Transverse colon (tissue), 4 donors: ENCODE measurements around the gene OS9. TPM values are rescaled to one million over a fixed set of nuclear protein-coding genes. Genes with fewer than 3 reads are reported as not detected.

Experiments used
- DNase-seq: peaks from one replicate; pipeline ENCODE4 v3.0.0-alpha.2; 2019
- H3K27ac ChIP-seq, 4 donors: fragments of 200-600 bp; sonication (generic); 2 replicates each; pipeline ENCODE4 v1.5.1; 2016 to 2018; ENCODE audit warnings: inconsistent platforms in 4 of 4
- H3K27me3 ChIP-seq: fragments of 200-600 bp; sonication (generic); 2 replicates; pipeline ENCODE4 v1.5.1; 2017; ENCODE audit warnings: inconsistent platforms
- H3K36me3 ChIP-seq, 4 donors: fragments of 200-600 bp; sonication (generic); 2 replicates each; pipeline ENCODE4 v1.5.1; 2017 to 2019; ENCODE audit warnings: inconsistent platforms in 4 of 4
- H3K4me1 ChIP-seq, 4 donors: fragments of 200-600 bp; sonication (generic); 2 replicates each; pipeline ENCODE4 v1.5.1; 2017 to 2020; ENCODE audit warnings: inconsistent platforms in 4 of 4
- H3K4me3 ChIP-seq, 4 donors: fragments of 200-600 bp; sonication (generic); 1 replicate in 1 of 4; 2 replicates in 3 of 4; pipeline versions ENCODE4 v1.5.1 to v1.6.1; 2017 to 2019; ENCODE audit warnings: inconsistent platforms in 4 of 4
- H3K9me3 ChIP-seq, 2 donors: fragments of 200-600 bp; sonication (generic); 2 replicates each; pipeline ENCODE4 v1.5.1; 2017 to 2019; ENCODE audit warnings: inconsistent platforms in 2 of 2
- CTCF ChIP-seq, 5 experiments: fragments of 200-600 bp in 3 of 5; fragments of 450-650 bp in 2 of 5; sonication (generic) in 3 of 5; IDR thresholded peaks; 1 replicate in 2 of 5; 2 replicates in 3 of 5; pipeline ENCODE4 v1.5.1; 2016 to 2017; ENCODE audit warnings: antibody characterized with exemption in 5 of 5, inconsistent platforms in 3 of 5, mild to moderate bottlenecking in 2 of 5, moderate library complexity in 1 of 5
- EP300 ChIP-seq: sonication (generic); formaldehyde crosslinking; IDR thresholded peaks from one replicate; pipeline ENCODE4 v1.6.1; 2017; ENCODE audit warnings: antibody characterized with exemption, low read depth
- POLR2A ChIP-seq: fragments of 450-650 bp; IDR thresholded peaks from one replicate; pipeline ENCODE4 v1.6.1; 2016; ENCODE audit warnings: antibody characterized with exemption, mild to moderate bottlenecking, moderate library complexity
- POLR2AphosphoS5 ChIP-seq, 3 donors: sonication (generic); formaldehyde crosslinking; IDR thresholded peaks; one replicate each; pipeline ENCODE4 v1.6.1; 2016; ENCODE audit warnings: antibody characterized with exemption in 3 of 3
- WGBS, 2 donors: methylation state at CpG; one replicate each; pipeline ENCODE4 v1.1.5; 2018; ENCODE audit warnings: low coverage in 1 of 2; 5-methylcytosine and 5-hydroxymethylcytosine counted together
- in situ Hi-C, 4 donors: fragments of 200-750 bp; cut with MboI; loops; one replicate each; pipeline versions ENCODE4 v1.15.0 to v1.15.1; 2017; ENCODE audit warnings: low sequenced_read_pairs in 3 of 4, low pct_ligation_motif_present in 1 of 4, low pct_unique_long_range_greater_than_20kb in 1 of 4
- intact Hi-C: fragments of 100-400 bp; cut with DNase I; formaldehyde crosslinking; loops from one replicate; pipeline ENCODE4 v1.15.1; 2023; ENCODE audit warnings: low total_unique reads
- total RNA-seq, 4 donors: library from RNA; depleted of rRNA; stranded (reverse); fragments of >200 nt; gene quantifications; one replicate each; pipeline ENCODE4 v1.1.0, GENCODE V29; 2016

OS9 gene
- total RNA-seq, 4 donors from 2014 or later, result 187 to 362 (median 249) TPM

- Histone ChIP-seq H3K4me1 (no peaks in the 10 kb centered on the region), H3K4me3 (no peak overlapping the region), H3K36me3 (peaks cover 0 to 46% (median 22%) of the 10 kb centered on the region in 4 donors), H3K27ac (no peak overlapping the region), H3K9me3 (no peaks in the 10 kb centered on the region), H3K27me3 (no peaks in the 10 kb centered on the region)
- DNase-seq, result no peak
- 94% methylated on average over 4 of the region's 4 CpGs; no CpG with 5 or more reads in 1 of the 2 donors for WGBS, 2 donors
- intact Hi-C loops (no loop called here), in situ Hi-C loops (no loop called here)
- TF ChIP-seq POLR2A (no peak), POLR2AphosphoS5 (IDR thresholded peaks at IDR 0.05) (no peak), CTCF (IDR thresholded peaks at IDR 0.05) (no peak), EP300 (no peak)
Measured at GRCh38 chr12:57716305-57716704, 22.4 kb downstream of the OS9 start.

DNA sequence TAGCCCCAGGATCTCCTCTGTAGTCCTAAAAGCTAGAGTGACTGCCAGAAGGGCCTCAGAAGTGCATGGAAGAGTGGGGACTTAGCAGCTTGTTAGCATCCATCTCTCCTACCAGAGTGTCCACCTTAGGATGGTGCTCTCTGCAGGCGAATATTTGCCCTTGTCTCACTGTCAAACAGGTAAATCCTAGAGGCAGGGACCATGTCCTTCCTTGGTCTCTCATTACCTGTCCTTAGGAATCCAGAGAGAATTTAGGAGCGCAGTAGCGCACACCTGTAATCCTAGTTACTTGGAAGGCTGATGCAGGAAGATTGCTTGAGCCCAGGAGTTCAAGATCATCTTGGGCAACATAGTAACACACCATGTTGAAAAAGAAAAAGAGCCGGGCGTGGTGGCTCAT, 23.2 kb downstream of the OS9 start:
- Histone ChIP-seq H3K27me3 (no peaks in the 10 kb centered on the region), H3K4me3 (no peak overlapping the region), H3K27ac (no peak overlapping the region), H3K36me3 (peaks cover 0 to 44% (median 21%) of the 10 kb centered on the region in 4 donors), H3K9me3 (no peaks in the 10 kb centered on the region), H3K4me1 (no peaks in the 10 kb centered on the region)
- WGBS, 2 donors, result 96 to 100% methylated on average over 2 to 5 of the region's 5 CpGs
- intact Hi-C loops (no loop called here), in situ Hi-C loops (no loop called here)
- TF ChIP-seq POLR2A, result no peak
- TF ChIP-seq POLR2AphosphoS5 (IDR thresholded peaks at IDR 0.05), result no peak
- TF ChIP-seq EP300, result no peak
- no peak for TF ChIP-seq CTCF (IDR thresholded peaks at IDR 0.05)
- DNase-seq, result no peak

DNA sequence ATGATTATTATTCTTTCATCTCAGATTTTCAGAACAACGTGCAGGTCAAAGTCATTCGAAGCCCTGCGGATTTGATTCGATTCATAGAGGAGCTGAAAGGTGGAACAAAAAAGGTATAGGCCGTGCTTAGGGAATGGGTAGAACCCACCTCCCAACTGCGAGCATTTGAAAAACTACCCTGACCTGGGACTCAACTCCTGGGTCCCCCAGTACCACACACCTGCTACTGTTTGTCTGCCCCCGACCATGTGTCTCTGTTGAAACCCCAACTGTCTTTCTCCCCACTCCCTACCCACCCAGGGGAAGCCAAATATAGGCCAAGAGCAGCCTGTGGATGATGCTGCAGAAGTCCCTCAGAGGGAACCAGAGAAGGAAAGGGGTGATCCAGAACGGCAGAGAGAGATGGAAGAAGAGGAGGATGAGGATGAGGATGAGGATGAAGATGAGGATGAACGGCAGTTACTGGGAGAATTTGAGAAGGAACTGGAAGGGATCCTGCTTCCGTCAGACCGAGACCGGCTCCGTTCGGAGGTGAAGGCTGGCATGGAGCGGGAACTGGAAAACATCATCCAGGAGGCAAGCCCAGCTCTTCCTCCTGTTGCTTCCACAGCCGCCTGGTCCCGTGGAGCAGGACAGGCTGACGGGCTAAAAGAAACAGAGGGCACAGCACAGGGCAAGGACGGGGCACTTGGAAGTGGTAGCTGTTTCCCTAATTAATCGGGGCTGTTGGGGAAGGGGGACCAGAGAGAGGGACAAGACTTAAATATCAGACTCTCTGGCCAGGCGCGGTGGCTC, 24.1 kb downstream of the OS9 start:
- TF ChIP-seq POLR2AphosphoS5 (IDR thresholded peaks at IDR 0.05), result no peak
- TF ChIP-seq EP300, result no peak
- no peak for TF ChIP-seq POLR2A
- TF ChIP-seq CTCF (IDR thresholded peaks at IDR 0.05), result no peak
- no peak overlapping the region for H3K4me3 ChIP-seq
- WGBS, 2 donors, result 94 to 95% methylated on average over 19 to 22 of the region's 22 CpGs
- intact Hi-C loops (no loop called here), in situ Hi-C loops (no loop called here)
- H3K36me3 ChIP-seq, result peaks cover 0 to 44% (median 20%) of the 10 kb centered on the region in 4 donors
- no peaks in the 10 kb centered on the region for H3K9me3 ChIP-seq
- no peak for DNase-seq
- no peaks in the 10 kb centered on the region for H3K27me3 ChIP-seq
- H3K27ac ChIP-seq, result no peak overlapping the region
- no peaks in the 10 kb centered on the region for H3K4me1 ChIP-seq

DNA sequence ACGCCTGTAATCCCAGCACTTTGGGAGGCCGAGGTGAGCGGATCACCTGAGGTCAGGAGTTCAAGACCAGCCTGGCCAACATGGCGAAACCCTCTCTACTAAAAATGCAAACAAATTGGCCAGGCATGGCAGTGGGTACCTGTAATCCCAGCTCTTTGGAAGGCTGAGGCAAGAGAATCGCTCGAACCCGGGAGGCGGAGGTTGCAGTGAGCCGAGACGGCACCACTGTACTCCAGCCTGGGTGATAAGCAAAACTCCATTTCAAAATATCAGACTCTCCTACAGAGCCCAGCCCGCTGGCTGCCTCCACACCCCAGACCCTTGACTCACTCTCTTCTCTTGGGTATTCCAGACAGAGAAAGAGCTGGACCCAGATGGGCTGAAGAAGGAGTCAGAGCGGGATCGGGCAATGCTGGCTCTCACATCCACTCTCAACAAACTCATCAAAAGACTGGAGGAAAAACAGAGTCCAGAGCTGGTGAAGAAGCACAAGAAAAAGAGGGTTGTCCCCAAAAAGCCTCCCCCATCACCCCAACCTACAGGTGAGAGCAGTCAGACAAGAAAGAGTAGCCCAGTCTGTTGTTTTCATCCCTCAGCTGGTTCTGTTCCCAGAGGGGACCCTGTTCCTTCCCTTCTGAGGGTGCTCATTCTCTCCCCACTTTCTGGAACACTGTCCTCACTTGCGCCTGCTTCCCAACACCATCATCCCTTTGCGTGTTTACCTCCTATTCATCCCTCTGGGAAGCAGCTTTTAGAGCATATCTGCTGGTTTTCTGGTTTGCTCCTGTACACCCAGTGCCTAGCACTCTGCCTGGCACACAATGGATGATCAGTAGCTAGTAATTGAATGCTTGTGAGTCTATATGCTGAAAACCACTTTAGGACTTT, 25.0 kb downstream of the OS9 start:
- intact Hi-C loops (no loop called here), in situ Hi-C loops (no loop called here)
- no peaks in the 10 kb centered on the region for H3K27me3 ChIP-seq
- H3K27ac ChIP-seq, result no peak overlapping the region
- H3K36me3 ChIP-seq, result peaks cover 0 to 44% (median 20%) of the 10 kb centered on the region in 4 donors
- no peak overlapping the region for H3K4me3 ChIP-seq
- WGBS, 2 donors, result 96% methylated on average over 15 of the region's 15 CpGs; no CpG with 5 or more reads in 1 of the 2 donors
- no peak for DNase-seq
- no peaks in the 10 kb centered on the region for H3K4me1 ChIP-seq
- H3K9me3 ChIP-seq, result no peaks in the 10 kb centered on the region
- no peak for TF ChIP-seq EP300
- TF ChIP-seq POLR2AphosphoS5 (IDR thresholded peaks at IDR 0.05), result no peak
